ENCODE measurements around the gene INHA.

INHA gene

GRCh38 chr2:219569635-219570034, 2.5 kb upstream of the INHA start:
- H3K4me3 ChIP-seq (replicated peaks in 1 of 2; ENCODE audit: low read depth in 2 of 2, low read length in 2 of 2) = peak overlapping the region in 1 of 2 donors; percentile 49
- DNase-seq (ENCODE audit: low read depth in 2 of 2) = no peak
- TF ChIP-seq CTCF (IDR thresholded peaks at IDR 0.05; ENCODE audit: low read depth, low read length) = no peak

- H3K4me3 ChIP-seq (replicated peaks in 1 of 2; ENCODE audit: low read depth in 2 of 2, low read length in 2 of 2) = peak overlapping the region; percentile 49 to 70
- TF ChIP-seq CTCF (IDR thresholded peaks at IDR 0.05; ENCODE audit: low read depth, low read length) = no peak
- peak; percentile 35 to 40 for DNase-seq (ENCODE audit: low read depth in 2 of 2)
Observed at GRCh38 chr2:219570194-219570923, 1.8 kb upstream of the INHA start.

- peak overlapping the region; percentile 58 to 70 for H3K4me3 ChIP-seq (replicated peaks in 1 of 2; ENCODE audit: low read depth in 2 of 2, low read length in 2 of 2)
- DNase-seq (ENCODE audit: low read depth in 2 of 2) = peak; percentile 31 to 40
- TF ChIP-seq CTCF (IDR thresholded peaks at IDR 0.05; ENCODE audit: low read depth, low read length) = no peak
Observed at GRCh38 chr2:219570924-219571310, 1.2 kb upstream of the INHA start.

- TF ChIP-seq CTCF (IDR thresholded peaks at IDR 0.05; ENCODE audit: low read depth, low read length) = no peak
- peak within 1 kb of the TSS; percentile 58 to 70 for H3K4me3 ChIP-seq (replicated peaks in 1 of 2; ENCODE audit: low read depth in 2 of 2, low read length in 2 of 2)
- peak; percentile 58 to 91 for DNase-seq (ENCODE audit: low read depth in 2 of 2)
Observed at GRCh38 chr2:219571311-219572236, 536 bp upstream of the INHA start, which contains the start of gene OBSL1. Gene OBSL1, minus strand, starts transcription at chr2:219571539. Its CDS starts 307 bp downstream, at chr2:219571232.

- TF ChIP-seq CTCF (IDR thresholded peaks at IDR 0.05; ENCODE audit: low read depth, low read length) = no peak
- no peak overlapping the region for H3K4me3 ChIP-seq (replicated peaks in 1 of 2; ENCODE audit: low read depth in 2 of 2, low read length in 2 of 2)
- no peak for DNase-seq (ENCODE audit: low read depth in 2 of 2)
Observed at GRCh38 chr2:219573166-219573565, 1.1 kb downstream of the INHA start.

GRCh38 chr2:219574484-219575311, 2.6 kb downstream of the INHA start:
- DNase-seq (ENCODE audit: low read depth in 2 of 2) = no peak
- TF ChIP-seq CTCF (IDR thresholded peaks at IDR 0.05; ENCODE audit: low read depth, low read length) = no peak
- H3K4me3 ChIP-seq (replicated peaks in 1 of 2; ENCODE audit: low read depth in 2 of 2, low read length in 2 of 2) = no peak overlapping the region

All from cardiac fibroblast (primary cell).